HG03378 (cell line): ENCODE data around the gene WIF1.
A peak's percentile ranks its signal among the peaks of the same experiment; 100 is the strongest.

ENCODE experiments used
- ATAC-seq: cut with Tn5 transposase; IDR thresholded peaks from one replicate; pipeline ENCODE4 v1.9.1; 2021; ENCODE audit warnings: mild to moderate bottlenecking, moderate library complexity; ENCODE audit not compliant: unreplicated experiment

WIF1 gene

GRCh38 chr12:65123435-65124063, 2.4 kb upstream of the WIF1 start:
- ATAC-seq = peak; percentile 43

DNA sequence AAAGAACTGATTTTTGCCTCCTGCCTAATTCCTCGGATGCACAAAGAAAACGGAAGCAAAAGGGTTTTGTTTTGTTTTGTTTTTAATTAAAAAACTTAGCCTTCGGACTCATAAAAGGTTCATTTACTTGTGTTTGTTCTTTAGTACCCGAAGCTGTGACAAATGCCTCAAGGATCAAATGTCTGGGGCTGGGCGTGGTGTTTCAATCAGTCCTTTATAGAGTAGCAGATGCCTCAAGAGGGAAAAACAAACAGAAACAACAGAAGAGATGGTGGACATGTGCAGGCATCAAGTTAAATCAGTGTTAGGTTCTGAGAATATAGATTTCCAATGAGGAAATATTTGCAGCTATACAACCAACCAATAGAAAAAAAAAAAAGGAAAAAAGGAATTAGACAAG, 1.6 kb upstream of the WIF1 start:
- ATAC-seq = no peak

DNA sequence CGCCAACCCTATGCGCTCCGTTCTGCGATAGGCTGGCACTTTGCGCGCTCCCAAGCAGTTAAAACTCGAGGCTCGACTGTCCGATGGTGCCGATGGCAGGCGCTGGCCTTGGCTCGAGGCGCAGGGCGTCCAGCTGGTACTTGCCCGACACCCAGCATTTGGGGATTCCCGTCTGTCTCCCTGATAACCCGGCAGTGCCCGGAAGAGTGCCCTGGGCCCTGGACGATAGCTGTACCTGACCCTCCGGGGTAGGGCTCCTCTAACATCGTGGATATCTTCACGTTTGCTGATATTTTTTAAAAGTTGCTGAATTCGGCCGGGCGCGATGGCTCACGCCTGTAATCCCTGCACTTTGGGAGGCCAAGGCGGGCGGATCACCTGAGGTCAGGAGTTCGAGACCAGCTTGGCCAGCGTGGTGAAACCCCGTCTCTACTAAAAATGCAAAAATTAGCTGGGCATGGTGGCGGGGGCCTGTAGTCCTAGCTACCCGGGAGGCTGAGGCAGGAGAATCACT, 908 bp upstream of the WIF1 start:
- no peak for ATAC-seq

GRCh38 chr12:65119063-65119462, 2.0 kb downstream of the WIF1 start:
- no peak for ATAC-seq

GRCh38 chr12:65113621-65114035, 7.5 kb downstream of the WIF1 start:
- ATAC-seq = no peak

DNA sequence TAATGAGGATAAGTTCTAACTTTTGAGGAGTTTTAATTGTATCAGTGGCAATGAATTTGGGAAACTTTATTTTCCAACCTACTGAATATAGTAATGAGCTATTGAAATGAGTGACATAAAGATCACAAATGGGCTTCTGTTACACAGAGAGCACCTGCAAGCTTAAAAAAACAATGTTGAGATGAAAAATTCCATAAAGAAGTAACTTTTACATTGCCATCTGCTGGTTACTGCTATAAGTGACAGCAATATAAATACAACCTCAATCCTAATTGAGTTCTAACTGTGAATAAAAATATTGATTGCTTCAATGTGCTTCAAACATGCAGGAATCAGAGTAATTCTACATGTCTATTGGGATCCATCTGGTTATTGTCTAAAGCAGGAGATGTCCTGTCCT, 14.2 kb downstream of the WIF1 start:
- no peak for ATAC-seq

DNA sequence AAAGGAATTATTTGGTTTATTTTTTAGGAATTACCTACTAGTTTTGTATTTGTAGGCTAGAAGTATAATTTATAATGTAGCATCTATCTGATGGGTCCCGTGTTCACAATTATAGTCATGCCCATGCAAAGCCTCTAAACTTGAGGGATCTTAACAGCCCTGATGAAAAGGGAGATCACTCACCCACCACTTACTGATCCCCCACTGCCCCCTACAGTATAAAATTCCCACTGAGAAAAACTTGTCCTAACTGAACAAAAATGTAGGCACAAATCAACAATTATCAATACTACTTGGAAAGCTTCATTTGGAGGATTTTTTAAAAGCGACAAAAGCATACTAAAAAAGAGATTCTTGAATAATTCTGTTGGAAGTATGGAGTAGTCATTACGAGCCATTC, 21.0 kb downstream of the WIF1 start:
- no peak for ATAC-seq

DNA sequence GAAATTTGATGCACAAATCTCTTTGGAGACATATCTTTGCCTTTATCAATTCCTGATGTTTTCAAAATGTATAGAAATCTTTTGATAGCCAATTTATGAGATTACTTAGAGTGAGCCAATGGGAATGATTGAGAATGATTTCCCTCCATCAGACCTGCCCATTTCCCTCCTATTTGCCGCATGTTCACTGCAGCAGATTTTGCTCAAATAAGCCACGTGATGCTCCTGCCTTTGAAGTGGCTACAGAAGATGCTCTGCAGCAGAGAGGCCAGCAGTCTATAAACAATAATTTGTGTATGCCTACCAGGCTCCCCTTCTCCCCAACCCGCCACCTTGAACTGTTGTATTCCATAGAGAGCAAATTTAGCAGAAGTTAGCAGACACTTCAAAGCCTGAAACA, 21.9 kb downstream of the WIF1 start:
- ATAC-seq = no peak

GRCh38 chr12:65098364-65098763, 22.7 kb downstream of the WIF1 start:
- ATAC-seq = no peak

- no peak for ATAC-seq
Measured at GRCh38 chr12:65094722-65095121, 26.4 kb downstream of the WIF1 start.

DNA sequence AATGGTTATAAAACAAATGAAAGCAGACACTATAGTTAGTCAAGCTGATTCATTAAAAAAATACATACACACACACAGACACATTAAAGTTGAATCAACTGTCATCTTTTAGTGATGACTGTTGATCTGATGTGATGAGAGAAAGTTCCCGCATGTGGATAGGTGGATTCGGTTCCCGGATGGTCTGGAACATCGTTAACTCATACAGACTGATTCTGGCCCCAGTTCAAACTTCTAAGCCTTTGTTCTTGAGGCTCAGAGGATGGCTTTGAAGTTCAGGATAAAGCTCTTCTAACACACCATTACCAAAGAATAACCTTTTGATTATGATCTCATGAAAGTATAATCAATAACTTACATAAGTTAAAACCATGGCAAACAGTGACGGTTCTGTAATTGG, 27.5 kb downstream of the WIF1 start:
- no peak for ATAC-seq

DNA sequence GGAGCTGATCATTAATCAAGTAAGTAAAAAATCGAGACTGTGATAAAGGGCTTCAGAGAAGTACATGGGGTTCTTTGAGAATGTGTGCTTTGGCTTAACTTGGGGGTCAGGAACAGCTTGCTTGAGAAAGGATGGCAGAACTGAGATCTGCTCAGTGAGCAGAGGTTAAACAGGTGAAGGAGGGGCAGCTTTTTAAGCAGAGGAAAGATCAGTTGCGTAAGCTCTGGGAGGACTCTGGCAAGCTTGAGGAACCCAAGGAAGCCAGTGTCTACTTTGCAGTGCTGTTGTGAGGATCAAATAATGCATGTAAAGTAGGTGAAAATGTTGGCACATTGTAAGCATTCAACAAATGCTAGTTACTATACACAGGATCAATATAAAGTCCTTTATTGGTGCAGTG, 30.6 kb downstream of the WIF1 start:
- ATAC-seq = no peak

GRCh38 chr12:65086236-65086635, 34.9 kb downstream of the WIF1 start:
- no peak for ATAC-seq

DNA sequence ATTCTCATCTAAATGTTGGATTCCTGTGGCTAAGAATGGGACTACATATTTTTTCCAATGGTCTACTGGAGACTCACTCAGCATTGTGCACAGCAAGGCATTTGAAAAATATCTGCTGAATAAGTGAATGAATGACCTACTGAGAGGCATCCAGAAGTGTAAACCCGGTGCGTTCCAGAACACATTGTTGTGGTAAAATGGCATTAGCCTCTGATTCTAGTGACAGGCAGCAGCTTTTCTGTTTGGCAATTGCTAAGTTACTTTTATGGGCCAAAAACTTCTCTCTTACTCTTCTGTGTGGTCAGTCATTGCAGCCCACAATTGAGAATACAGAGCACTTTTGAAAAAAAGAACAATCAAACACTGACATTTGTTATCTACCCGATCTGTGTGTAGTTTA, 36.5 kb downstream of the WIF1 start:
- no peak for ATAC-seq

DNA sequence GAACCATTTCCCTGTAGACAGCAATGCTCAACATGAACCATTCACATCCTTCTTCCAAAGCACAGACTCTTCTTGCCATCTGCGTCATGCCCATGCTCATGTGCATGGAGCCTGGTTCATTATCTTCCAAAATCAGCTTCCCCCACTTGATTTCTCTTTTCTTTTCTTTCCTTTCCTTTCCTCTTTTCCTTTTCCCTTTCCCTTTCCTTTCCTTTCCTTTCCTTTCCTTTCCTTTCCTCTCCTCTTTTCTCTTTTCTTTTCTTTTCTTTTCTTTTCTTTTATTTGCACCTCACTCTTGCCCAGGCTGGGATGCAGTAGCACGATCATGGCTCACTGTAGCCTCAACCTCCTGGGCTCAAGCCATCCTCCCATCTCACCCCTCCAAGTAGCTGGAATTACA, 37.5 kb downstream of the WIF1 start:
- no peak for ATAC-seq

GRCh38 chr12:65082406-65082805, 38.7 kb downstream of the WIF1 start:
- ATAC-seq = no peak

- no peak for ATAC-seq
Measured at GRCh38 chr12:65081496-65081895, 39.6 kb downstream of the WIF1 start.

DNA sequence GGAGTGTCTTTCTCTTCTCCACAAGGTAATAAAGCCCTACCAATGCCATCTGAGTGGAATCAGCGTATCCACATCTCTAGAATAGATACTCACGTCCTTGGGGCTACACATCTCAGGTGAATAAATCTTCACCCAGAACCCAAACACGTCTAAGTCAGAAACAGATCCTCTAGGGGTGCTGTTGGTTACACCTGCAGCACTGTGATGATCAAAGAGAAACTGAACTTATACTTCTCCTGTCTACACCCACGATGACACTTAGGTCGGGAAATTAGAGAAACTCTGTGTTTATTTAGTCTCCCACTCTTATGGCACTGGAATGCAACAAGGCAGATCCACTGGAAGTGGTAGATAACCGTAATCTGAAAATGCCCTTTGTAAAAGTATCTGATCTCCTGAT, 46.2 kb downstream of the WIF1 start:
- ATAC-seq = no peak

DNA sequence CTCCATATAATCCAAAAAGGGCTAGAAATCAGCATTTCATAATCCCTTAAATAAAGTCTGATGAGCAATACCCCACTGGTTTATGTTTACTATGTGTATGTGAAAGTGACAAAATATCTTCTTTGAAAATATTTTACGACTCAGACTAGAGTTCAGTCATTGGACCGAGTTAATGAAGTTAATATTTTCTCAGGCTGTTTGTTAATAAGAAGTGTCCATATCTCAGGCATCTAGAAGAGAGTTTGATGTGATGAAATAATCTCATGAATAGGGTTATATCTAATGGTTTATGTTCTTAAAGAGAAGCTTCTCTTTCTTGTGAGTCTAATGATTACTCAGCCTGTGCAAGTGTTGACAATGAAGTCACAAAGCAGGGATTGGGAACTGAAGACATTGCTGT, 51.8 kb downstream of the WIF1 start:
- ATAC-seq = no peak

DNA sequence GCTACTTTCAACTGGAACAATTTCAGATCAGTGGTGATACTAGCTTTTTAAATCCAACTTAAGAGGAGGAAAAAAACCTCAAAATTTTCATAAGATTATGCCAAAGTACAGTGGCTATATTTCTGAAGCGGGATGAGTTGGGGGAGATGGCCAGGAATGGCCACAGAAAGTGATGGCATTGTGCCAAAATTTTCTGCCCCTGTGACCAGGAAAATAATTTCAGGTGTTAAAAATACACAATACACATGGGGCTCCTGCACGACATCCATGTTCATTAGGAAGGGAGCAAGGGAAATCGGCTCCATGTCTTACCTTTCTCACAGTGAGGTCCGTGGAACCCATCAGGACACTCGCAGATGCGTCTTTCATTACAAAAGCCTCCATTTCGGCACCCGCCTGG, 53.7 kb downstream of the WIF1 start:
- no peak for ATAC-seq

- no peak for ATAC-seq
Measured at GRCh38 chr12:65055859-65056258, 65.2 kb downstream of the WIF1 start.

- no peak for ATAC-seq
Measured at GRCh38 chr12:65051218-65051617, 69.9 kb downstream of the WIF1 start.

- no peak for ATAC-seq
Measured at GRCh38 chr12:65045269-65045668, 75.8 kb downstream of the WIF1 start.
